Transverse colon (tissue), 4 donors: Measurements from ENCODE around the gene PUS1. TPM values are rescaled to one million over a fixed set of nuclear protein-coding genes. Genes with fewer than 3 reads are reported as not detected.
"Not testable (repeated sequence)": the region's sequence is repeated elsewhere in the genome, so short reads cannot be mapped to it uniquely, and the experiment has no call there.

Experiments used
- DNase-seq: peaks from one replicate; pipeline ENCODE4 v3.0.0-alpha.2; 2019
- H3K27ac ChIP-seq, 4 donors: fragments of 200-600 bp; sonication (generic); 2 replicates each; pipeline ENCODE4 v1.5.1; 2016 to 2018; ENCODE audit warnings: inconsistent platforms in 4 of 4
- H3K27me3 ChIP-seq: fragments of 200-600 bp; sonication (generic); 2 replicates; pipeline ENCODE4 v1.5.1; 2017; ENCODE audit warnings: inconsistent platforms
- H3K36me3 ChIP-seq, 4 donors: fragments of 200-600 bp; sonication (generic); 2 replicates each; pipeline ENCODE4 v1.5.1; 2017 to 2019; ENCODE audit warnings: inconsistent platforms in 4 of 4
- H3K4me1 ChIP-seq, 4 donors: fragments of 200-600 bp; sonication (generic); 2 replicates each; pipeline ENCODE4 v1.5.1; 2017 to 2020; ENCODE audit warnings: inconsistent platforms in 4 of 4
- H3K4me3 ChIP-seq, 4 donors: fragments of 200-600 bp; sonication (generic); 1 replicate in 1 of 4; 2 replicates in 3 of 4; pipeline versions ENCODE4 v1.5.1 to v1.6.1; 2017 to 2019; ENCODE audit warnings: inconsistent platforms in 4 of 4
- H3K9me3 ChIP-seq, 2 donors: fragments of 200-600 bp; sonication (generic); 2 replicates each; pipeline ENCODE4 v1.5.1; 2017 to 2019; ENCODE audit warnings: inconsistent platforms in 2 of 2
- CTCF ChIP-seq, 5 experiments: fragments of 200-600 bp in 3 of 5; fragments of 450-650 bp in 2 of 5; sonication (generic) in 3 of 5; IDR thresholded peaks; 1 replicate in 2 of 5; 2 replicates in 3 of 5; pipeline ENCODE4 v1.5.1; 2016 to 2017; ENCODE audit warnings: antibody characterized with exemption in 5 of 5, inconsistent platforms in 3 of 5, mild to moderate bottlenecking in 2 of 5, moderate library complexity in 1 of 5
- EP300 ChIP-seq: sonication (generic); formaldehyde crosslinking; IDR thresholded peaks from one replicate; pipeline ENCODE4 v1.6.1; 2017; ENCODE audit warnings: antibody characterized with exemption, low read depth
- POLR2A ChIP-seq: fragments of 450-650 bp; IDR thresholded peaks from one replicate; pipeline ENCODE4 v1.6.1; 2016; ENCODE audit warnings: antibody characterized with exemption, mild to moderate bottlenecking, moderate library complexity
- POLR2AphosphoS5 ChIP-seq, 3 donors: sonication (generic); formaldehyde crosslinking; IDR thresholded peaks; one replicate each; pipeline ENCODE4 v1.6.1; 2016; ENCODE audit warnings: antibody characterized with exemption in 3 of 3
- WGBS, 2 donors: methylation state at CpG; one replicate each; pipeline ENCODE4 v1.1.5; 2018; ENCODE audit warnings: low coverage in 1 of 2; 5-methylcytosine and 5-hydroxymethylcytosine counted together
- in situ Hi-C, 4 donors: fragments of 200-750 bp; cut with MboI; loops; one replicate each; pipeline versions ENCODE4 v1.15.0 to v1.15.1; 2017; ENCODE audit warnings: low sequenced_read_pairs in 3 of 4, low pct_ligation_motif_present in 1 of 4, low pct_unique_long_range_greater_than_20kb in 1 of 4
- intact Hi-C: fragments of 100-400 bp; cut with DNase I; formaldehyde crosslinking; loops from one replicate; pipeline ENCODE4 v1.15.1; 2023; ENCODE audit warnings: low total_unique reads
- total RNA-seq, 4 donors: library from RNA; depleted of rRNA; stranded (reverse); fragments of >200 nt; gene quantifications; one replicate each; pipeline ENCODE4 v1.1.0, GENCODE V29; 2016

Gene PUS1
- total RNA-seq, 4 donors from 2014 or later, result 11.9 to 48.8 (median 23.1) TPM

- Histone ChIP-seq H3K36me3 (peaks cover 0 to 45% (median 19%) of the 10 kb centered on the region in 4 donors), H3K27me3 (no peaks in the 10 kb centered on the region), H3K9me3 (no peaks in the 10 kb centered on the region), H3K27ac (no peak overlapping the region), H3K4me3 (no peak overlapping the region), H3K4me1 (no peaks in the 10 kb centered on the region)
- no peak for DNase-seq
- intact Hi-C loops, result no loop called here
- in situ Hi-C loops, result no loop called here
- TF ChIP-seq POLR2AphosphoS5 (IDR thresholded peaks at IDR 0.05), result no peak
- TF ChIP-seq EP300, result no peak
- no peak for TF ChIP-seq CTCF (IDR thresholded peaks at IDR 0.05)
- TF ChIP-seq POLR2A, result no peak
- whole genome bisulfite sequencing, 2 donors, result 96% methylated on average over 6 of the region's 6 CpGs; no CpG with 5 or more reads in 1 of the 2 donors
Observed at GRCh38 chr12:131983026-131983425, 54.0 kb downstream of the PUS1 start.

GRCh38 chr12:131983554-131983953 is 54.5 kb downstream of the PUS1 start:
- in situ Hi-C loops, result no loop called here
- 91 to 93% methylated on average over 5 to 6 of the region's 6 CpGs for WGBS, 2 donors
- intact Hi-C loops, result no loop called here

GRCh38 chr12:131984334-131984733 is 55.3 kb downstream of the PUS1 start:
- Histone ChIP-seq H3K27me3 (no peaks in the 10 kb centered on the region), H3K9me3 (no peaks in the 10 kb centered on the region), H3K4me1 (no peaks in the 10 kb centered on the region), H3K36me3 (peaks cover 0 to 45% (median 19%) of the 10 kb centered on the region in 4 donors), H3K27ac (no peak overlapping the region), H3K4me3 (no peak overlapping the region)
- TF ChIP-seq POLR2A (no peak), POLR2AphosphoS5 (IDR thresholded peaks at IDR 0.05) (no peak), CTCF (IDR thresholded peaks at IDR 0.05) (no peak), EP300 (no peak)
- intact Hi-C loops, result no loop called here
- 78 to 84% methylated on average over 3 of the region's 3 CpGs for WGBS, 2 donors
- in situ Hi-C loops, result no loop called here
- DNase-seq, result no peak

More at GRCh38 chr12:131983554-131983953, 54.5 kb downstream of the PUS1 start:
- DNase-seq, result no peak
- Histone ChIP-seq H3K9me3 (no peaks in the 10 kb centered on the region), H3K36me3 (peaks cover 0 to 45% (median 19%) of the 10 kb centered on the region in 4 donors), H3K4me1 (no peaks in the 10 kb centered on the region), H3K27me3 (no peaks in the 10 kb centered on the region), H3K4me3 (no peak overlapping the region), H3K27ac (no peak overlapping the region)
- TF ChIP-seq CTCF (IDR thresholded peaks at IDR 0.05), result no peak
- no peak for TF ChIP-seq EP300
- TF ChIP-seq POLR2AphosphoS5 (IDR thresholded peaks at IDR 0.05), result no peak
- no peak for TF ChIP-seq POLR2A

GRCh38 chr12:131985510-131985875 is 56.4 kb downstream of the PUS1 start:
- DNase-seq, H3K27ac ChIP-seq, H3K4me1 ChIP-seq, in situ Hi-C loops, H3K9me3 ChIP-seq, H3K4me3 ChIP-seq, H3K27me3 ChIP-seq: not testable (repeated sequence)
- peaks cover 0 to 45% (median 16%) of the 10 kb centered on the region in 4 donors for H3K36me3 ChIP-seq
- WGBS, 2 donors, result 93% methylated on average over 9 to 11 of the region's 11 CpGs
- intact Hi-C loops, result loop anchor here (5.0 kb wide), 1 partner anchor 383 kb away; no protein-coding TSS in a partner anchor

GRCh38 chr12:131986361-131986760 is 57.3 kb downstream of the PUS1 start:
- Histone ChIP-seq H3K36me3 (peaks cover 0 to 51% (median 17%) of the 10 kb centered on the region in 4 donors), H3K27me3 (no peaks in the 10 kb centered on the region), H3K4me1 (no peaks in the 10 kb centered on the region), H3K27ac (no peak overlapping the region), H3K4me3 (no peak overlapping the region), H3K9me3 (no peaks in the 10 kb centered on the region)
- WGBS, 2 donors, result 95% methylated on average over 7 to 17 of the region's 17 CpGs
- in situ Hi-C loops (no loop called here), intact Hi-C loops (loop anchor here (5.0 kb wide), 1 partner anchor 384 kb away; no protein-coding TSS in a partner anchor)
- no peak for TF ChIP-seq CTCF (IDR thresholded peaks at IDR 0.05)
- no peak for TF ChIP-seq POLR2AphosphoS5 (IDR thresholded peaks at IDR 0.05)
- TF ChIP-seq EP300, result no peak
- TF ChIP-seq POLR2A, result no peak
- DNase-seq, result no peak
